ENCODE results near the gene FBXL16. TPM values are rescaled to one million over a fixed set of nuclear protein-coding genes. Genes with fewer than 3 reads are reported as not detected.

FBXL16 gene
- total RNA-seq, 1 experiment from 2014 or later: 1.3 TPM

DNA sequence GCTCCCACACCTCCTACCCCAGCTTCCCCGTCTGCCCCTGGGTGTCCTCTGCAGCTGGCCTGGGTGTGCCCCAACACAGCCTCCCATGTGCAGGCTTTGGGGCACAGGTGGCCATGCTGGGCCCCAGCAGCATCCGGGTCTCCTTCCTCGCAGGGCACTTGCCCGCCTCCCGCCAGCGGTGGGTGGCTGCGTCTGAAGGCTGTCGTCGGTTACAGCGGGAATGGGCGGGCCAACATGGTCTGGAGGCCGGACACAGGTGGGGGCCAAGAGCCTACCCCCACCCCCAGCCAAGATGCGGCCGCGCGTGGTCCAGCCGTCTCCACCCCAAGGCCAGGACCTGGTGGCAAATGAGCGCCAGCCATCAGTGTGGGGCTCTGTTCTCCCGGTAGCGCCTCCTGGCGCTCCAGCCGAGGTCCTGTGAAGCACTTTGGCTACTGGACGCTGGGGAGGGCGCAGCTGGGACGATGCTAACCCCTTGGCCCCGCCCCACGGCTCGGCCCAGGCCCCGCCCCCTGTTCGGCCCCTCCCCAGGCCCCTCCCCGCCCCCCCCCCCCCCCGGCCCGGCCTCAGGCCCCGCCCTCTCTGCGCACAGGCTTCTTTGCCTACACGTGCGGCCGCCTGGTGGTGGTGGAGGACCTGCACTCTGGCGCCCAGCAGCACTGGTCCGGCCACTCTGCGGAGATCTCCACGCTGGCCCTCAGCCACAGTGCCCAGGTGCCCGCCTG lies 45.0 kb downstream of the FBXL16 start:
- Mint-ChIP-seq H3K27ac (ENCODE audit: unreplicated experiment) (no peak overlapping the region), H3K4me3 (ENCODE audit: low read depth, unreplicated experiment) (no peak overlapping the region), H3K36me3 (ENCODE audit: insufficient read depth, unreplicated experiment) (peaks cover 32% of the 10 kb centered on the region), H3K4me1 (ENCODE audit: low read depth, unreplicated experiment) (no peaks in the 10 kb centered on the region), H3K27me3 (ENCODE audit: unreplicated experiment) (no peaks in the 10 kb centered on the region), H3K9me3 (ENCODE audit: low read depth, unreplicated experiment) (no peaks in the 10 kb centered on the region)
- intact Hi-C loops (cut with micrococcal nuclease; ENCODE audit: unreplicated experiment): no loop called here
- TF ChIP-seq, protein P1, sequence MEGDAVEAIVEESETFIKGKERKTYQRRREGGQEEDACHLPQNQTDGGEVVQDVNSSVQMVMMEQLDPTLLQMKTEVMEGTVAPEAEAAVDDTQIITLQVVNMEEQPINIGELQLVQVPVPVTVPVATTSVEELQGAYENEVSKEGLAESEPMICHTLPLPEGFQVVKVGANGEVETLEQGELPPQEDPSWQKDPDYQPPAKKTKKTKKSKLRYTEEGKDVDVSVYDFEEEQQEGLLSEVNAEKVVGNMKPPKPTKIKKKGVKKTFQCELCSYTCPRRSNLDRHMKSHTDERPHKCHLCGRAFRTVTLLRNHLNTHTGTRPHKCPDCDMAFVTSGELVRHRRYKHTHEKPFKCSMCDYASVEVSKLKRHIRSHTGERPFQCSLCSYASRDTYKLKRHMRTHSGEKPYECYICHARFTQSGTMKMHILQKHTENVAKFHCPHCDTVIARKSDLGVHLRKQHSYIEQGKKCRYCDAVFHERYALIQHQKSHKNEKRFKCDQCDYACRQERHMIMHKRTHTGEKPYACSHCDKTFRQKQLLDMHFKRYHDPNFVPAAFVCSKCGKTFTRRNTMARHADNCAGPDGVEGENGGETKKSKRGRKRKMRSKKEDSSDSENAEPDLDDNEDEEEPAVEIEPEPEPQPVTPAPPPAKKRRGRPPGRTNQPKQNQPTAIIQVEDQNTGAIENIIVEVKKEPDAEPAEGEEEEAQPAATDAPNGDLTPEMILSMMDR (IDR thresholded peaks at IDR 0.05; ENCODE audit: unreplicated experiment): no peak
- CTCF ChIA-PET: no interaction called here
- no peak for DNase-seq
- no TSS peak for BruUV-seq (replicated peaks)

DNA sequence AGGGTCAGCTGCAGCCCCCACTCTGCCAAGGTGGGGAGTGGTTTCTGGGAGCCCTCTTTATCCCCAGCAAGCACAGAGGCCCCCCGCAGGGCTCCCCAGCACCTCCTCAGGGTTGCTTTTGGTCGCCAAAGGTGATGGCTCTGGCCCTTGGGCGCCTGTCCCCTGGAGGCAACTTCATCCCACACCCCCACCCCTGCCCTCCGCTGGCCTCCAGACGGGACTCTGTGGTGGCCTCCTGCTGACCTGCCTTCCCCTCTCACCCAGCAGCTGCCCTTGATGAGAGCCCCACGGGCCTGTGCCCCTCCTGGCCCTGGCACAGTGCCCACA lies 45.5 kb downstream of the FBXL16 start:
- CTCF ChIA-PET: no interaction called here
- H3K4me1 Mint-ChIP-seq (ENCODE audit: low read depth, unreplicated experiment): no peaks in the 10 kb centered on the region
- no peak for DNase-seq
- peaks cover 32% of the 10 kb centered on the region for H3K36me3 Mint-ChIP-seq (ENCODE audit: insufficient read depth, unreplicated experiment)
- intact Hi-C loops (cut with micrococcal nuclease; ENCODE audit: unreplicated experiment): no loop called here
- no peak overlapping the region for H3K27ac Mint-ChIP-seq (ENCODE audit: unreplicated experiment)
- no peak overlapping the region for H3K4me3 Mint-ChIP-seq (ENCODE audit: low read depth, unreplicated experiment)
- BruUV-seq (replicated peaks): no TSS peak
- H3K27me3 Mint-ChIP-seq (ENCODE audit: unreplicated experiment): no peaks in the 10 kb centered on the region
- no peaks in the 10 kb centered on the region for H3K9me3 Mint-ChIP-seq (ENCODE audit: low read depth, unreplicated experiment)
- TF ChIP-seq, protein P1 (IDR thresholded peaks at IDR 0.05; ENCODE audit: unreplicated experiment): no peak

DNA sequence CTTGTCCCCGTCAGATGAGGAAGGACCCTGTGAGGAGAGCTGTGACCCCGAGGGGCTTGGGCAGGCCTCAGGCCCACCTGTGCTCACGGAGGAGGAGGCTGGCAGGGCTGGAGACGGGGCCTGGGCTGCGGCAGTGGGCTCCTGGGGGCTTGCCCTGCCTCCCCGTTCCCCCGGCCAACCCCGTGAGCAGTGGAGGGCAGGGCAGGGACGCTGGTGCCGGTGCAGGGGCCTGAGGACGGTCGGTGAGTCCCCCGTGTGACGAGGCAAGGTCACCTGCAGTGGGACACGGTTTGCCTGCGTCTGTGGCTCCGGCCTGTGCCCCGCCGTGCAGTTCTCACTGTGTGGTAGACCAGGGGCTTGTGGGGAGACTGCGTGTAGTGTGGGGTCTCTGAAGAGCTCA lies 46.0 kb downstream of the FBXL16 start:
- TF ChIP-seq, protein P1 (IDR thresholded peaks at IDR 0.05; ENCODE audit: unreplicated experiment): no peak
- no peaks in the 10 kb centered on the region for H3K9me3 Mint-ChIP-seq (ENCODE audit: low read depth, unreplicated experiment)
- intact Hi-C loops (cut with micrococcal nuclease; ENCODE audit: unreplicated experiment): no loop called here
- H3K27ac Mint-ChIP-seq (ENCODE audit: unreplicated experiment): no peak overlapping the region
- no peak overlapping the region for H3K4me3 Mint-ChIP-seq (ENCODE audit: low read depth, unreplicated experiment)
- H3K36me3 Mint-ChIP-seq (ENCODE audit: insufficient read depth, unreplicated experiment): peaks cover 35% of the 10 kb centered on the region
- H3K27me3 Mint-ChIP-seq (ENCODE audit: unreplicated experiment): no peaks in the 10 kb centered on the region
- CTCF ChIA-PET: no interaction called here
- no TSS peak for BruUV-seq (replicated peaks)
- H3K4me1 Mint-ChIP-seq (ENCODE audit: low read depth, unreplicated experiment): no peaks in the 10 kb centered on the region
- no peak for DNase-seq

DNA sequence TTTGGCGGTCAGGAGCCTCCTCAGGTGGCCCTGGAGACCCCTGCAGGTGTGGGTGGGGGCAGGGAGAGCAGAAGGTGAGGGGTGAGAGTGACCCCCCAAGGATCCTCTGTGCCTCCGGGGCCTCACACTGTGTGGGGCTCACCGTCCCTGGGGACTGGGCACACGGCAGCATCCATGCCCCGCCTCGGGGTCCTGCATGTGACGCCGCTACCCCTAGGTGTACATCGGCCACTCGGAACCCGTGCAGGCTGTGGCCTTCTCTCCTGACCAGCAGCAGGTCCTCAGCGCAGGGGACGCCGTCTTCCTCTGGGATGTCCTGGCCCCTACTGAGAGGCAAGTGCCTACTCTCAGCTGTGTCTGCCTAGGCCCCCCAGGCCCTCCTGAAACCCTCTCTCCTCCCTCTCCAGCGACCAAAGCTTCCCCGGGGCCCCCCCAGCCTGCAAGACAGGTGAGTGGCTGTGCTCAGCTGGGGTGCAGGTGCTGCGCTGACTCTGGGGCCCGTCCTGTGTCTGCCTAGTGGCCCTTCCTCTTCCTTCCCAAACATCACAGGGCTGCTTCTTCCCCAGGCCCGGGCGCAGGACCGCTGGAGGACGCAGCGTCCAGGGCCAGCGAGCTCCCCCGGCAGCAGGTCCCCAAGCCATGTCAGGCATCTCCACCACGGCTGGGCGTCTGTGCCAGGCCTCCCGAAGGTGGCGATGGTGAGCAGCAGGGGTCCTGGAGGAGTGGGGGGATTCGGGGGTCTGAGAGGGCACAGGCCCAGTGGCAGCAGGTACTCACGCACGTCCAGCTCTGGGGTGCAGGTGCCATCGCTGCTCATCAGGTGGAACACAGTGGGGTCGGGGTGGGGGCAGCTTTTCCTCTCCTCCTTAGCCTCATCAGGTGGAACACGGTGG lies 46.7 kb downstream of the FBXL16 start:
- intact Hi-C loops (cut with micrococcal nuclease; ENCODE audit: unreplicated experiment): no loop called here
- Mint-ChIP-seq H3K9me3 (ENCODE audit: low read depth, unreplicated experiment) (no peaks in the 10 kb centered on the region), H3K36me3 (ENCODE audit: insufficient read depth, unreplicated experiment) (peaks cover 42% of the 10 kb centered on the region), H3K27me3 (ENCODE audit: unreplicated experiment) (no peaks in the 10 kb centered on the region), H3K27ac (ENCODE audit: unreplicated experiment) (no peak overlapping the region), H3K4me3 (ENCODE audit: low read depth, unreplicated experiment) (no peak overlapping the region), H3K4me1 (ENCODE audit: low read depth, unreplicated experiment) (no peaks in the 10 kb centered on the region)
- no TSS peak for BruUV-seq (replicated peaks)
- TF ChIP-seq, protein P1 (IDR thresholded peaks at IDR 0.05; ENCODE audit: unreplicated experiment): no peak
- no peak for DNase-seq
- CTCF ChIA-PET: no interaction called here

Measured in Calu3 (cell line).